PC-3 (cell line): Measurements from ENCODE around the gene LAD1.

Experiments used
- EZH2 ChIP-seq: fragments of 300-600 bp; sonication (generic); IDR thresholded peaks from one replicate; pipeline ENCODE4 v1.6.1; 2017; ENCODE audit warnings: antibody characterized with exemption, mild to moderate bottlenecking, low read length; ENCODE audit not compliant: unreplicated experiment
- EZH2phosphoT487 ChIP-seq: fragments of 300-600 bp; sonication (generic); IDR thresholded peaks from 2 replicates; pipeline ENCODE4 v1.6.1; 2018; ENCODE audit warnings: mild to moderate bottlenecking, antibody characterized with exemption, low read length, borderline replicate concordance
- TF ChIP-seq, protein P1 (sequence below): fragments of 300-600 bp; sonication (generic); conservative IDR thresholded peaks from 2 replicates; pipeline ENCODE4 v1.5.1; 2017; ENCODE audit warnings: antibody characterized with exemption, low read depth, mild to moderate bottlenecking, low read length

DNA sequence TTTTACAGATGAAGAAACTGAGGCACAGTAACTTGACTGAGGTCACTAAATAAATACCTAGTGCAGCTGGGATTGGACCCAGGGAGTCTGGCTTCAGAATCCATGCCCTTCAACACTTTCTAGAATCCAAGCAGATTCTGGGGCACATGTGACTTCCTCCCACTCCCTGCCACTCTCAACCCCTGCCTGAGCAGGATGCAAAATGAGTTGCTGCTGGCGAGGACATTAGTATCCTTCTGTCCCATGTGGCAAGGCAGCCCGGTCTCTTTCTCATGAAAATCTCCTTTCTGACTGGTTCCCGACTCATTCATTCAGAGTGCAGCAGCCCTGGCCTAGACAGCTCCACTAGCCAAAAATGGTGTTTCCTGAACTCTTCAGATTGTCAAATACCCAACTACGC is 50.0 kb downstream of the LAD1 start:
- TF ChIP-seq, protein P1, sequence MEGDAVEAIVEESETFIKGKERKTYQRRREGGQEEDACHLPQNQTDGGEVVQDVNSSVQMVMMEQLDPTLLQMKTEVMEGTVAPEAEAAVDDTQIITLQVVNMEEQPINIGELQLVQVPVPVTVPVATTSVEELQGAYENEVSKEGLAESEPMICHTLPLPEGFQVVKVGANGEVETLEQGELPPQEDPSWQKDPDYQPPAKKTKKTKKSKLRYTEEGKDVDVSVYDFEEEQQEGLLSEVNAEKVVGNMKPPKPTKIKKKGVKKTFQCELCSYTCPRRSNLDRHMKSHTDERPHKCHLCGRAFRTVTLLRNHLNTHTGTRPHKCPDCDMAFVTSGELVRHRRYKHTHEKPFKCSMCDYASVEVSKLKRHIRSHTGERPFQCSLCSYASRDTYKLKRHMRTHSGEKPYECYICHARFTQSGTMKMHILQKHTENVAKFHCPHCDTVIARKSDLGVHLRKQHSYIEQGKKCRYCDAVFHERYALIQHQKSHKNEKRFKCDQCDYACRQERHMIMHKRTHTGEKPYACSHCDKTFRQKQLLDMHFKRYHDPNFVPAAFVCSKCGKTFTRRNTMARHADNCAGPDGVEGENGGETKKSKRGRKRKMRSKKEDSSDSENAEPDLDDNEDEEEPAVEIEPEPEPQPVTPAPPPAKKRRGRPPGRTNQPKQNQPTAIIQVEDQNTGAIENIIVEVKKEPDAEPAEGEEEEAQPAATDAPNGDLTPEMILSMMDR, result no peak
- TF ChIP-seq EZH2 (no peak), EZH2phosphoT487 (no peak)
